Pons (tissue), 1 donor: ENCODE measurements around the gene TLE2.
"Not testable (repeated sequence)": the region's sequence is repeated elsewhere in the genome, so short reads cannot be mapped to it uniquely, and the experiment has no call there.

Source experiments
- DNase-seq: peaks from one replicate; pipeline ENCODE4 v3.0.0-alpha.2; 2016; ENCODE audit warnings: low spot score

The TLE2 gene

DNA sequence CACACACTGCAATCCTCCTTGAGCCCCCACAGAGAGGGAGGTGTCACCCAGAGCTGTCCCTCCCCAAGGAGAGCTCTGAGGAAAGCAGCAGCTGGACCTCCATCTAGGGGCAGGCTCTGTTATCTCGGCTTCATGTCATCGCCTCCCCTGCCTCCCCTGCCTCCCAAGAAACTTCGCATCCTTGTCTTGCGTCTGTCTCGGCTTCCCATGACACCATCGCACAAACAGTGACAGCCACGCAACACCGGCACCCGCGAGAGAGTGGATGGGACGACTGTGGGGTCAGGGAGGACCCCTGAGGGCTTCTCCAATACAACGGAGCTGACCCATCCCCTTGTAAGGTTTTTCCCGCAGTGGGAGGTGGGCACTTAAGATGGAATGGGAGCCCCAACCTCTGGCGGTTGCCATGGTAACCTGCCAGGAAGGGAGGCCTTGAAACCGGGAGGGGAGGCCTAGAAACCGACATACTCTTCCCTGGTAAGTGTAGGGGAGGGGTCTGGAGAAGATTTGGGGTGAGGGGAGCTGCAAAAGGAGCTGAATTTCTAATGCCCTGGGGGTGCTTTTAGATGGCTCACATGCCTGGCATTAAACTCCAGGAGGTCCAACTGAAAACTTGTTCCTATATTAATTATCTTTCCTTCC lies 16.3 kb downstream of the TLE2 start:
- no peak for DNase-seq

- DNase-seq, result not testable (repeated sequence)
Observed at GRCh38 chr19:3012059-3012458, 17.0 kb downstream of the TLE2 start.

- no peak for DNase-seq
Observed at GRCh38 chr19:3010871-3011270, 18.2 kb downstream of the TLE2 start.

- no peak for DNase-seq
Observed at GRCh38 chr19:3008994-3009393, 20.1 kb downstream of the TLE2 start.

- DNase-seq, result no peak
Observed at GRCh38 chr19:3007975-3008374, 21.1 kb downstream of the TLE2 start.

DNA sequence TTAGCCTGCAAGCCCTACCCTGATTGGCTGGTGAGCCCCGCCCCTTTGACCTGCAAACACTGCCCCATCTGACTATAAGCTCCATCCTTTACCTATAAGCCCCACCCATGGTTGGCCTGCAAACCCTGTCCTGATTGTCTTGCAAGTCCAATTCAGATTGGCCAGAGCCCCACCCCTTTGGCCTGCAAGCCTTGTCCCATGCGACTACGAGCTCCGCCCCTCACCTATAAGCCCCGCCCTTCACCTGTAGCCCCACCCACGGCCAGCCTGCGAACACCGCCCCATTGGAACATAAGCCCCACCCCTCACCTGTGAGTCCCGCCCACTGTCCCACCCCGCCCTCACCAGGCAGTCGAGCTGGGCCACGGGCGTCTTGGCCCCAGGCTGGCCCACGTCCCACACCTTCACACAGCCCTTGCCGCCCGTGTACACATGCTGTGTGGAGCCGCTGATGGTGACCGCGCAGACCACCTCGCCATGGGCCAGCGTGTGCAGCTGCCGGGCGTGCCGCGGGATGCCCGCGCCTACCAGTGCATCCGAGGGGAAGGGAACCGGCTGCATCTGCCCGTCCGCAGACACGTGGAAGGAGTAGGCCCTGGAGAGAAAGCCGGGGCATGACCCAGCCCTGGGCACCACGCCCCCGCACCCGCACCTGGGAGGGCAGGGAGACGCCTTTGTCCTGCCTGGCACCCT lies 22.9 kb downstream of the TLE2 start:
- no peak for DNase-seq

- DNase-seq, result no peak
Observed at GRCh38 chr19:3005345-3005744, 23.7 kb downstream of the TLE2 start.

- DNase-seq, result no peak
Observed at GRCh38 chr19:3004522-3004921, 24.6 kb downstream of the TLE2 start.

GRCh38 chr19:3003046-3003445 lies 26.0 kb downstream of the TLE2 start:
- DNase-seq, result peak; percentile 45

GRCh38 chr19:3001235-3001800 lies 27.8 kb downstream of the TLE2 start:
- no peak for DNase-seq

- DNase-seq, result no peak
Observed at GRCh38 chr19:2998642-2999041, 30.4 kb downstream of the TLE2 start.

DNA sequence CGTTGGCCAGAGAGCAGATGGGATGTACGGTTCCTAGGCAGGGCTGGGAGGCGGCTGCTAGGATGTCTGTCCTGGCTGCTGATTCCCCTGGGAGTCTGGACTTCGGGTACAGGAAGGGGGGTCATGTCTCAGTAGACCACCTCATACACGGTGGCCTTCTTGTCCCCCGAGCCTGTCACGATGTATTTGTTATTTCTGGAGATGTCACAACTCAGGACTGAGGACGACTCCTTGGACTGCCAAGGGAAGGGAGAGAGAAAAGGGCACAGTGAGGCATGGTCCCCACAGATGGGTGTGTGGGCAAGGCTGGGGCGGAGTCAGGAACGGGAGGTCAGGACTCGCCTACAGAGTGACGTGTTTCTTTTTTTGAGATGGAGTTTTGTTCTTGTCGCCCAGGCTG lies 31.4 kb downstream of the TLE2 start:
- DNase-seq, result no peak

DNA sequence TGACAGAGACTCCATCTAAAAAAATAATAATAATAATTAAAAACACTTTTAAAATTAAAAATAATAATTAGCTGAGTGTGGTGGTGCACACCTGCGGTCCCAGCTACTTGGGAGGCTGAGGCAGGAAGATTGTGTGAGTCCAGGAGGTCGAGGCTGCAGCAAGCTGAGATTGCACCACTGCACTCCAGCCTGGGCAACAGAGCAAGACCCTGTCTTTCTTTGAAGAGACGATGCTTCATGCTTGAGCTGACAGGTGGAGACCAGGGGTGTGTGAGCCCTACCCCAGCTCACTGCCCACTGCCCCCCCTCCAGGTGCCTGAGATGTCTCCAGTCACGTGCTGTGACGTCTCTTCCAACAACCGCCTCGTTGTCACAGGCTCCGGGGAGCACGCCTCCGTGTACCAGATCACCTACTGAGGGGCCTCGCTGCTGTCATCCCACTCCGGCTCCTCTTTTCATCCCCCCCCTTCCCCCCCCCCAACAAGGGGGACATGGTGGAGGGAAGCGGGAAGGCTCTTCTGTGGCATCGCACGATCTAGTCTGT lies 34.4 kb downstream of the TLE2 start:
- DNase-seq, result no peak

GRCh38 chr19:2993579-2993978 lies 35.5 kb downstream of the TLE2 start:
- no peak for DNase-seq

- DNase-seq, result no peak
Observed at GRCh38 chr19:2992958-2993357, 36.1 kb downstream of the TLE2 start.

- DNase-seq, result not testable (repeated sequence)
Observed at GRCh38 chr19:2992333-2992732, 36.7 kb downstream of the TLE2 start.

- no peak for DNase-seq
Observed at GRCh38 chr19:2989236-2989946, 39.7 kb downstream of the TLE2 start.

GRCh38 chr19:2988568-2988967 lies 40.5 kb downstream of the TLE2 start:
- no peak for DNase-seq

GRCh38 chr19:2987797-2988196 lies 41.3 kb downstream of the TLE2 start:
- no peak for DNase-seq

DNA sequence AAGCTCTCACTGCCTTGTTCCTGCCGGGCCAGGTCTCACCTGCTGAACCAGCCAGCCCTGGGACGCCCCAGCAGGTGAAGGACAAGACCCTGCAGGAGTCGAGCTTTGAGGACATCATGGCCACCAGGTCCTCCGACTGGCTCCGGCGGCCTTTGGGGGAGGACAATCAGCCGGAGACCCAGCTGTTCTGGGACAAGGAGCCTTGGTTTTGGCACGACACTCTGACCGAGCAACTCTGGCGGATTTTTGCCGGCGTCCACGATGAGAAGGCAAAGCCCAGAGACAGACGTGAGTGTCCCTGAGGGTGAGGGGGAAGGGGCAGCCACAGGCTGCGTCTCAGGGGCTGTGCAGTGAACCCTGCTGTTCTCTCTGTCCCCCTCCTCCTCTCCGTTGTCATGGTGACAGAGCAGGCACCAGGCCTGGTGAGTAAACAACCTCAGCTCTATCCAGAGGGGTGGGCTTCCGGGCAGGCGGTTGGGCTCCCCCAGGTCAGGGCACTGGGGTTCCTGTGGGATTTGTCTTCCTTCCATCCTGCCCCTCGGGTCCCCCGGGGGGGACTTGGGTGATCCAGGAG lies 42.0 kb downstream of the TLE2 start:
- DNase-seq, result no peak

GRCh38 chr19:2984215-2984528 lies 44.9 kb downstream of the TLE2 start:
- no peak for DNase-seq
